CD14-positive monocyte (primary cell): Measurements from ENCODE around the gene NBPF1. TPM values are rescaled to one million over a fixed set of nuclear protein-coding genes. Genes with fewer than 3 reads are reported as not detected.
"Not testable (repeated sequence)": the region's sequence is repeated elsewhere in the genome, so short reads cannot be mapped to it uniquely, and the experiment has no call there.

Experiments used
- DNase-seq, 3 donors: peaks; one replicate each; pipeline ENCODE4 v3.0.0-alpha.2; 2011 to 2022
- H2AFZ ChIP-seq: 2 replicates; pipeline ENCODE4 v1.6.0; 2012; ENCODE audit warnings: mild to moderate bottlenecking, low read depth, low read length, inconsistent platforms; ENCODE audit not compliant: insufficient read depth, poor library complexity, severe bottlenecking
- H3K27ac ChIP-seq, 2 donors: 1 replicate in 1 of 2; 2 replicates in 1 of 2; pipeline ENCODE4 v1.5.1; 2012 to 2013; ENCODE audit warnings: low read length in 2 of 2, control low read depth in 1 of 2, inconsistent platforms in 1 of 2, low read depth in 1 of 2, mild to moderate bottlenecking in 1 of 2
- H3K27me3 ChIP-seq, 2 donors: one replicate each; pipeline versions ENCODE4 v1.6.0 to v1.6.1; 2011 to 2013; ENCODE audit warnings: low read length in 2 of 2; ENCODE audit not compliant: control insufficient read depth in 2 of 2, insufficient read depth in 2 of 2
- H3K36me3 ChIP-seq, 2 donors: replicated peaks in 1 of 2; 1 replicate in 1 of 2; 2 replicates in 1 of 2; pipeline versions ENCODE4 v1.5.1 to v1.6.1; 2012 to 2013; ENCODE audit warnings: low read length in 2 of 2, control low read depth in 1 of 2, inconsistent platforms in 1 of 2, mild to moderate bottlenecking in 1 of 2; ENCODE audit not compliant: insufficient read depth in 2 of 2, control insufficient read depth in 1 of 2
- H3K4me1 ChIP-seq, 2 donors: 1 replicate in 1 of 2; 2 replicates in 1 of 2; pipeline versions ENCODE4 v1.5.1 to v1.6.1; 2012 to 2013; ENCODE audit warnings: low read length in 2 of 2, control low read depth in 1 of 2, inconsistent platforms in 1 of 2, mild to moderate bottlenecking in 1 of 2, moderate library complexity in 1 of 2; ENCODE audit not compliant: insufficient read depth in 2 of 2, control insufficient read depth in 1 of 2
- H3K4me2 ChIP-seq: replicated peaks from 2 replicates; pipeline ENCODE3; 2012; ENCODE audit warnings: low read length, moderate library complexity, mild to moderate bottlenecking; ENCODE audit not compliant: poor library complexity, severe bottlenecking; ENCODE audit errors: extremely low read depth
- H3K4me3 ChIP-seq, 3 experiments: fragments of 200-600 bp in 1 of 3; sonication (generic) in 1 of 3; replicated peaks in 1 of 3; 1 replicate in 2 of 3; 2 replicates in 1 of 3; pipeline ENCODE4 v1.5.1; 2011 to 2013; ENCODE audit warnings: low read length in 3 of 3, mild to moderate bottlenecking in 3 of 3, control low read depth in 2 of 3, low read depth in 2 of 3, inconsistent platforms in 1 of 3, moderate library complexity in 1 of 3
- H3K79me2 ChIP-seq: 2 replicates; pipeline ENCODE4 v1.6.0; 2012; ENCODE audit warnings: mild to moderate bottlenecking, control low read depth, inconsistent platforms, low read length, moderate library complexity; ENCODE audit not compliant: insufficient read depth
- H3K9ac ChIP-seq: 2 replicates; pipeline ENCODE4 v1.6.0; 2017; ENCODE audit warnings: low read length, mild to moderate bottlenecking; ENCODE audit not compliant: insufficient read depth, poor library complexity, severe bottlenecking
- H3K9me3 ChIP-seq, 2 donors: replicated peaks in 1 of 2; 1 replicate in 1 of 2; 2 replicates in 1 of 2; pipeline versions ENCODE4 v1.5.1 to v1.6.1; 2012 to 2013; ENCODE audit warnings: low read length in 2 of 2, control low read depth in 1 of 2; ENCODE audit not compliant: control insufficient read depth in 1 of 2, insufficient read depth in 1 of 2
- H4K20me1 ChIP-seq: 2 replicates; pipeline ENCODE4 v1.6.0; 2012; ENCODE audit warnings: mild to moderate bottlenecking, low read length, control low read depth, moderate library complexity; ENCODE audit not compliant: insufficient read depth
- H3K27ac Mint-ChIP-seq, 7 donors: one replicate each; pipeline ENCODE4 v1.8.0; 2020; ENCODE audit warnings: mild to moderate bottlenecking in 7 of 7, mixed read lengths in 7 of 7, moderate library complexity in 6 of 7, inconsistent platforms in 2 of 7
- H3K27me3 Mint-ChIP-seq, 3 donors: one replicate each; pipeline ENCODE4 v1.8.0; 2021 to 2022; ENCODE audit warnings: low read depth in 3 of 3, mild to moderate bottlenecking in 3 of 3, mixed read lengths in 3 of 3, moderate library complexity in 3 of 3, inconsistent platforms in 1 of 3
- H3K36me3 Mint-ChIP-seq, 2 donors: one replicate each; pipeline ENCODE4 v1.8.0; 2020; ENCODE audit warnings: mixed read lengths in 2 of 2, inconsistent platforms in 1 of 2, mild to moderate bottlenecking in 1 of 2
- H3K4me1 Mint-ChIP-seq: one replicate; pipeline ENCODE4 v1.8.0; 2020; ENCODE audit warnings: mild to moderate bottlenecking, mixed read lengths
- H3K4me3 Mint-ChIP-seq, 2 donors: one replicate each; pipeline ENCODE4 v1.8.0; 2020; ENCODE audit warnings: mild to moderate bottlenecking in 2 of 2, mixed read lengths in 2 of 2, moderate library complexity in 1 of 2
- H3K9me3 Mint-ChIP-seq, 7 donors: one replicate each; pipeline ENCODE4 v1.8.0; 2020 to 2022; ENCODE audit warnings: mixed read lengths in 7 of 7, mild to moderate bottlenecking in 6 of 7, moderate library complexity in 6 of 7, inconsistent platforms in 2 of 7
- WGBS: methylation state at CpG from one replicate; pipeline ENCODE4 v1.1.5; 2013; ENCODE audit warnings: missing lambda C conversion rate; ENCODE audit not compliant: insufficient coverage; 5-methylcytosine and 5-hydroxymethylcytosine counted together
- intact Hi-C, 2 donors: fragments of 100-400 bp; cut with micrococcal nuclease; formaldehyde crosslinking; loops; one replicate each; pipeline versions ENCODE4 v1.15.0 to v1.15.1; 2023
- polyA plus RNA-seq, 3 donors: library from polyadenylated mRNA; depleted of rRNA in 1 of 3; unstranded in 2 of 3; stranded (reverse) in 1 of 3; fragments of 300-500 nt in 2 of 3; fragments of >200 nt in 1 of 3; fragmentation: Illumina TruSeq in 2 of 3; gene quantifications; 1 replicate in 2 of 3; 2 replicates in 1 of 3; pipeline ENCODE4 v1.2.3, GENCODE V29; 2012 to 2021

Gene NBPF1
- polyA plus RNA-seq, 3 donors: 2.6 to 9.0 (median 4.3) TPM

GRCh38 chr1:16565324-16565723 lies 48.0 kb downstream of the NBPF1 start:
- H3K9me3 Mint-ChIP-seq, intact Hi-C loops, H3K27ac Mint-ChIP-seq, H3K4me1 Mint-ChIP-seq, H3K36me3 ChIP-seq, H3K27me3 Mint-ChIP-seq, H3K4me1 ChIP-seq, H3K4me3 ChIP-seq, H3K9me3 ChIP-seq, H3K27me3 ChIP-seq, H3K9ac ChIP-seq, H2AFZ ChIP-seq, DNase-seq, H3K79me2 ChIP-seq, H4K20me1 ChIP-seq, H3K36me3 Mint-ChIP-seq, H3K4me3 Mint-ChIP-seq, H3K4me2 ChIP-seq, H3K27ac ChIP-seq: not testable (repeated sequence)
- no CpG with 5 or more reads among the region's 1 CpG for WGBS

- H3K4me3 ChIP-seq, H3K27ac Mint-ChIP-seq, DNase-seq, H3K4me3 Mint-ChIP-seq, H3K79me2 ChIP-seq, H3K4me1 ChIP-seq, H3K4me1 Mint-ChIP-seq, H2AFZ ChIP-seq, H3K36me3 ChIP-seq, H3K4me2 ChIP-seq, intact Hi-C loops, H3K9me3 ChIP-seq, H3K27me3 ChIP-seq, H3K27me3 Mint-ChIP-seq, H3K9me3 Mint-ChIP-seq, H3K36me3 Mint-ChIP-seq, H3K9ac ChIP-seq, H3K27ac ChIP-seq, H4K20me1 ChIP-seq: not testable (repeated sequence)
- WGBS: no CpG with 5 or more reads among the region's 4 CpGs
These were observed 52.3 kb downstream of the NBPF1 start for GRCh38 chr1:16561035-16561434.

- H3K27ac Mint-ChIP-seq, H3K9ac ChIP-seq, H3K27ac ChIP-seq: not testable (repeated sequence)
These were observed 52.9 kb downstream of the NBPF1 start for GRCh38 chr1:16560498-16560897.

GRCh38 chr1:16559688-16560087 lies 53.7 kb downstream of the NBPF1 start:
- H3K4me3 ChIP-seq, H3K36me3 Mint-ChIP-seq, H3K27me3 Mint-ChIP-seq, intact Hi-C loops, H3K4me1 ChIP-seq, H3K27ac Mint-ChIP-seq, DNase-seq, H3K27me3 ChIP-seq, H3K4me1 Mint-ChIP-seq, H3K27ac ChIP-seq, H3K4me3 Mint-ChIP-seq, H4K20me1 ChIP-seq, H2AFZ ChIP-seq, H3K9me3 ChIP-seq, H3K36me3 ChIP-seq, H3K9ac ChIP-seq, H3K79me2 ChIP-seq, H3K9me3 Mint-ChIP-seq, H3K4me2 ChIP-seq: not testable (repeated sequence)
- no CpG with 5 or more reads among the region's 5 CpGs for WGBS

More at GRCh38 chr1:16560498-16560897, 52.9 kb downstream of the NBPF1 start:
- H3K36me3 ChIP-seq, H3K4me1 Mint-ChIP-seq, H3K4me1 ChIP-seq, H3K36me3 Mint-ChIP-seq, H3K27me3 ChIP-seq, H4K20me1 ChIP-seq, H3K4me3 Mint-ChIP-seq, DNase-seq, H3K4me2 ChIP-seq, H3K9me3 ChIP-seq, H3K9me3 Mint-ChIP-seq, intact Hi-C loops, H2AFZ ChIP-seq, H3K27me3 Mint-ChIP-seq, H3K79me2 ChIP-seq, H3K4me3 ChIP-seq: not testable (repeated sequence)
- WGBS: 100% methylated on average over 1 of the region's 6 CpGs
